ENCODE data around the gene ADD2.
A peak's percentile ranks its signal among the peaks of the same experiment; 100 is the strongest.

ADD2 gene

GRCh38 chr2:70767699-70768589 is at the start of gene ADD2:
Gene ADD2 (minus strand): TSS chr2:70768200. CDS start chr2:70706408, 61,792 bp downstream.
- peak; percentile 61 for DNase-seq

- DNase-seq, result no peak
These were observed 49.4 kb upstream of the ADD2 start for GRCh38 chr2:70817284-70817954.

GRCh38 chr2:70816726-70817125 is 48.7 kb upstream of the ADD2 start:
- no peak for DNase-seq

DNA sequence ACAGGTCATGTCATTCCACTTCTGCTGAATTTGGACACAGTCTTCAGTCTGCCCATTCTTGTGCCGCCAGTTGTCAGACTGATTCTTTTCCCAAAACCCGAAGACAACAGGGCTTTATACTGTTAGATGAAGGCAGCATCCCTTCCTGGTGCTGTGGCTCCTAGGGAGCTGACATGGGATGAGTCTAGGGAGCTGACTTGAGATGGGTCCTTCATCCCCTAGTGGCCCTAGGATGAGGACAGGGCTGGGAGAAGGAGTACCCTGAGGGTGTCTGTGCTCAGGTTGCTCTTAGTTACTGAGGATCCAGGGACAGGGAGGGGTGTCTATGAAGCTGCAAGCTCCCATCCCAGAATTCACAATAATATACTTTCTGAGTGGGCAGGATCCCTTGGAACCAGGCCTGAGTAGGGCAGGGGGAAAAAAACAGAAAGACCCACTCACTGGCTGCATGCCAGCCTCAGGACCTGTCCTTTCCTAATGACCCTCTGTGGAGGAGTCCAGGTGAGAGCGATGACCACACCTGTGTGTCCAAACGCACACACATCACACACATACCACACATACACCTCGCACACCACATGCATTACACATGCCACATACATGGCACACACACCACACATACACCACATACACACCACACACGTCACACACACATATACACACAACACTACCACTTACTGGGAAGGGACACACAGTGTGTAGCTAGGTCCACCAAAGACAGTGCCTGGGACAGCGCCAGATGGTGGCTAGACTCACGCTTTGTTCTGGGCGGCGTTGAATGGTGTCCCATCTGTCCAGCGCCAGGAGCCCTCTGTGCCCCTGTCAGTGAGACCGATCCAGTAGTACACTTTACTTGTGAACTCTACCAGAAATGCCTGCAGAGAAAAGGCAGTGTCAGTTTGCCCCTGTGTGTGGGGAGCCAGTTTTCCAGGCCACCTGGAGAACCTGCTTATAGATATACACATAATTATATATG is 41.3 kb upstream of the ADD2 start:
- DNase-seq, result no peak

DNA sequence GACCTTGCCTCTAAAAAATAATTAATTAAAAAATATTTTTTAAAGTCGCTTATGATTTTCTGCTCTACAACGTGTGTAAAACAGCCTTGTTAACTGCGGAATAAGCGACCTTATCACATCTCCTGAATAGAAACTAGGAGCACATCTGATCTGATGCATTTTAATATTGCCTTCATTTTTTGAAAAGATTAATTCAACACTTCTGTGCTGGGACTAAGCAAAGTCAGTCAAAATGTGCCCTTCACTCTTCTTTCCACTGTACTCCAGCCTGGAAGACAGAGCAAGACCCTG is 39.8 kb upstream of the ADD2 start:
- no peak for DNase-seq

DNA sequence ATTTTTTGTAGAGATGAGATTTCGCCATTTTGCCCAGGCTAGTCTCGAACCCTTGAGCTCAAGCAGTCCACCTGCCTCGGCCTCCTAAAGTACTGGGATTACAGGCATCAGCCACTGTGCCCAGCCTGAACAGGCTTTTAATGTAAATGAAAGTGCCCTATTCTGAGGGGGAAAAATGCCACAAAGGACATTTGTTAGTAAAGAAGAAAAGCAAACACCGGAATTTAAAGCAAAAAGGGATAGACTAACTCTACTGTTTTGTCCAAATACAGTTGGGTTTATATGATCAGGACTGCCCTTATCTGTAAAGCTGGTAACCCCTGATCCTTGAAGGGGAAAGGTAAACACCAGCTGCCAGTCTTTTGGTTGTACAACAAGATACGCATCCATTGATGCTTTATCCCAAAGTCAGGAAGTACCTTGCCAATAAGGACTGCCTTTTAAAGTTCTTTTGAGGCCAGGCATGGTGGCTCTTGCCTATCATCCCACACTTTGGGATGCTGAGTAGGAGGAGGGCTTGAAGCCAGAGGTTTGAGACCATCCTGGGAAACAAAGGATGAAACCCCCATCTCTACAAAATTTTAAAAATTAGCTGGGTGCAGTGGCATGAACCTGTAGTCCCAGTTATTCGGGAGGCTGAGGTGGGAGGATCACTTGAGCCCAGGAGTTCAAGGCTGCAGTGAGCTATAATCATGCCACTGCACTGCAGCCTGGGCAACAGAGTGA is 39.3 kb upstream of the ADD2 start:
- DNase-seq, result no peak

DNA sequence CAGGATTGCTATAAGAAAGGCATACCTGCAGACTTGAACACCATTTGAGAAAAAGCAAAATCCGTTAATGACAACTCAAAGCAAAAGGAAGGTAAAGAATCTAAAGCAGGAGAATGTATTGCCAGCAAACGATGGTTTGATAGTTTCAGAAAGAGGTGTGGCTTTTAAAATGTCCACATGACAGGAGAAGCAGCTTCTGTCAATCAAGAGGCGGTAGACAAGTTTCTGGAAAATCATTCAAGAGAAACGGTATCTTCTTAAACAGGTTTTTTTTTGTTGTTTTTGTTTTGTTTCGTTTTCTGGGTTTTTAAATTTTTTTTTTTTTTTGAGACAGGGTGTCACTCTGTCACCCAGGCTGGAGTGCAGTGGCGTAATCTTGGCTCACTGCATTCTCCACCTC is 38.6 kb upstream of the ADD2 start:
- DNase-seq, result no peak

DNA sequence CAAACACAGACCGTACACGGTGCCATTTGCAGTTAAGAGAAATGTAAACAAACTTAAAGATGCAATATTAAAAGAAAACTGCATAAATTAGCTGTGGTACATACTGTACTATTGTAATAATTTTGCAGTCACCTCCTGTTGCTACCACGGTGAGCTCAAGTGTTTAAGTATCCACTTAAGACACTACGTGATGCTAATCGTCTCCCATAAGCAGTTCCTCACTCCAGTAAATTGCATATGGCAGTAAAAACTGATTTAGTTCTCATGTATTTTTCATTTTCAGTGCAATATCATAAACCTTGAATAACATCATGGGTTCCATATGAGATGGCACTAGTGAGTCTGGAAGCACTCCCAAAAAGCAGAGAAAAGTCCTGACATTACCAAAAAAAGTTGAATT is 38.0 kb upstream of the ADD2 start:
- no peak for DNase-seq

- no peak for DNase-seq
These were observed 33.7 kb upstream of the ADD2 start for GRCh38 chr2:70801607-70802263.

- DNase-seq, result no peak
These were observed 31.7 kb upstream of the ADD2 start for GRCh38 chr2:70799706-70800105.

- peak; percentile 49 for DNase-seq
These were observed 30.0 kb upstream of the ADD2 start for GRCh38 chr2:70797996-70798395.

GRCh38 chr2:70797506-70797905 is 29.5 kb upstream of the ADD2 start:
- peak; percentile 94 for DNase-seq

GRCh38 chr2:70796262-70796661 is 28.3 kb upstream of the ADD2 start:
- no peak for DNase-seq

DNA sequence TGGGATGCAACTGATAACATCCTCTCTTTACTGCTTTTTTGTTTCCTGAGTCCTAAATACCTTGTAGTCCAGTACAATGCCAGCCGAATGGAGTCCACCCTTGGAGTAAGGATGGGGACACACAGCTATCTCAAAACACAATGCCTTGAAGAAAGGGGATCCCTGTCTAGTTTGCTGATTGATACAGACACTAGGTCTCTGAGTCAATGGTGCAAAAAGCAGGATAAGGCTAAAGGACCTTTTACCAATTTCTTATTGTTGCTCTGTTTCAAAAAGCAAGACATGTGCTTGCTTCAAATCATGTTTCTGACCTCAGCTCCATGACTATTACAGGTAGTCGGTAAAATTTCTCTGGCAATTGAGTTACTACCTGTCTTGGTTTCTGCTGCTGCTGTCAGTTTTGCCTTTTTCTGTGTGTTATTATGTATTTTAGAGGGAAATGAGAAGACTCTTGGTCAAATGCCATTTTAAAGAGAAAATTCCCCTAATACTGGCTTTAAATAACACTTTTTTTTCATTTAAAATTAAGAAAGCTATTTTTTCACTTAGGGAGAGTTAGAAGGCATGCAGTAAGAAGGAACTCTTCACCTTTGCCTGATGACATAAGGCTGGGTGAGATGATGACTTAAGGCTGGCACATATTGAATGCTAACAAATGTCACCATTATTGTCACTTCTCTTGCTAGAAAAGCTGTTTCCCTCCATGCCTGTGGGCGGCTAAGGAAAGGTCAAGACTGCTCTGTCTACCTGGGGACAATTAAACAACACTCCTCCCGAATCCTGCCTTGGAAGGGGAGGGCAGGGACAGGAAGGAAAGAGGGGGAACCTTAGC is 27.4 kb upstream of the ADD2 start:
- no peak for DNase-seq

- DNase-seq, result peak; percentile 94
These were observed 25.4 kb upstream of the ADD2 start for GRCh38 chr2:70793450-70793849.

DNA sequence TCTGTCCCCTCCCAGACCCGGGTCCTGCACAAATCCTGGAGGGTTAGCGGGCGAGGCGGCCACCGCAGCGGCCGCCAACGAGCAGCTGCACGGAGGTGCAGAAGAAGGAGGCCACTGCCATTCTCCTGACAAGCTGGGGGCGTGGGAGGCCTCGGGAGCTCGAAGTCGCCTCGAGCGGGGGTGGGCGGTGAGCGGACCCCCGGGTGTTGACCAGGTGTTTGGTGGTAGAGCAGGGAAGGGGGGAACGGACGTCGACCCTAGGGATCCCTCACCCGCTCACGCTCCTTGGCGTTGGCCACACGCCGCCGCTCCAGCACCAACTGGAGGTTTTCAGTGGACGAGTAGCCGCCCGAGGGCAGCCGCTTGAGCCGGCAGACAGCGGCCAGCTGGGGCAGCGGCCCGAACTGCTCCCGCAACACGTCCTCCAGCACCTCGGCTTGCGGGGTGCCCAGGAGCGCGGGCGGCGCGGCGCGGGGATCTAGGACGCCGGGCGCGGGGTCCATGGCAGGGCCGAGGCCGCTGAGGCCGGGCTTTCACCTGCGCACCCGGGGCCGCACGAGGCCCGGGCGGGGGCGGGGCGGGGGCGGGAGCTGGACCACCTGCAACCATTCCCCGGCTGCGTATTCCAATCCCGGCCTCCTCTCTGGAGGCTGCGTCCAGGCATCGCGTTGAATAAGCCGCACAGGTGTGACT is 22.3 kb upstream of the ADD2 start, which contains the start of gene FIGLA:
Gene FIGLA (minus strand): TSS at position 508 of the 693 bp plus-strand sequence. CDS start 5 bp downstream, at position 503.
- no peak for DNase-seq

- peak; percentile 71 for DNase-seq
These were observed 21.5 kb upstream of the ADD2 start for GRCh38 chr2:70789304-70790135.

DNA sequence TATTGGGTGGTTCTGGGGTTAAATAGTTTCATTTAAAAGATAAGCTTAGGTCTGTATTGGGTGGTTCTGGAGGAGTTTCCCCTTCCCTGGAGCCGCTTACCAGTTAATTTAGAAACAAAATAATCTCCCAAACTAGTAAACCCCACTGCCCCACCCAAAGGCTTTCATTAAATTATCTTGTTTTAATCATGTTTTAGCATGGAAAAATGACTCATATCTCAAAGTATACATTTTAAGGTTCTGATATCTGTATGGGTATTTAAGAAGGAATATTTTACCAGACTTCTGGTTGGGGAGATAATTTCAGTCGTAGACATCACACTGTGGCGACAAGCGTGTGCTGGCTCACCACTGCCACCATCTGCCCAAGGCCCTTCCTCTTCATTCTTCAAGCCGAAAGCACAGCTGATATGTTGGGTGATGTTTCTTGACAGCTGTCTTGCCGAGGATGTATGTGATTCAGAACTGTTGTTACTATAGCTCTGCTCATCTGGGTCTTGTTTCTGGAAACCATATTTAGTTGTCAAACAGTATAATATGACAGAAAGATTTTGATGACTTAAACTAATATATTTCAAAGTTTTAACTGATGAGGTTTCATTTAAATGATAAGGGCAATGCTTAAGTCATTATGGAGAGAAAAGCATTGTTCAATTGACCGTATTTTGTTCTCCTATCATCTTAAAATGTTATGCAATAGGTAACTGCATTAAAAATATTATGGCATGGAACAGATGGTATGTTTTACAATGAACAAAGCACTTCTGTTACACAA is 17.3 kb upstream of the ADD2 start:
- DNase-seq, result peak; percentile 66

DNA sequence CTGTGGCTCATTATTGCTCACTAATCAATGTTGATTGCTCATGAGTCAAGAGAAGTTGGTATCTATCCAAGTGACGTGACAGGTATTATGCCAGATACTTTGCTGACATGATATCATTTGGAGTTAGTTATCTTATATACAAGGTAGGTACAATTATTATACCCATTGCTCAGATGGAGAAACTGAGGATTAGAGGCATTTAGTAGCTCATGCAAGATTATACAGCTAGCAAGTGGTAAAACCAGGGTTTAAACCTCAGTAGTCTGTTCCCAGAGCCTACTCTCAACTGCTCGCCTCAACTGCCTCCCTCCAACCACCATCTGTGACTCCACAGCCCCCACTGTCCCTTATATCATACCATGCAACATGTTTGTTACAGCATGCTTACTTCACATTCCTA is 16.3 kb upstream of the ADD2 start:
- DNase-seq, result no peak
